MCF 10A (cell line): Measurements from ENCODE around the gene MFSD2A. TPM values are rescaled to one million over a fixed set of nuclear protein-coding genes. Genes with fewer than 3 reads are reported as not detected.

ENCODE experiments used
- BruUV-seq: library from RNA; stranded (reverse); fragments of 400-500 nt; replicated peaks from 2 replicates; lab custom pipeline; 2021; lab: Mats Ljungman, UMichigan
- CTCF ChIA-PET: fragments of 300-600 bp; sonication (Branson Sonifier 250); formaldehyde crosslinking; extraction: SDS; loops from one replicate; lab custom pipeline; 2021; ENCODE audit warnings: antibody characterized with exemption, inconsistent platforms; lab: Yijun Ruan, JAX
- POLR2A ChIA-PET: fragments of 300-600, 350-650 bp; sonication (Branson Sonifier 250); formaldehyde crosslinking; extraction: SDS; loops from one replicate; lab custom pipeline; 2020; ENCODE audit warnings: antibody characterized with exemption, inconsistent platforms; lab: Yijun Ruan, JAX
- DNase-seq: peaks from one replicate; pipeline ENCODE4 v3.0.0-alpha.2; 2018; ENCODE audit not compliant: unreplicated experiment
- H3K27ac Mint-ChIP-seq: one replicate; pipeline ENCODE4 v1.8.0; 2022; ENCODE audit warnings: mild to moderate bottlenecking, low read depth, mixed read lengths; ENCODE audit not compliant: unreplicated experiment
- H3K27me3 Mint-ChIP-seq: one replicate; pipeline ENCODE4 v1.8.0; 2022; ENCODE audit warnings: mixed read lengths; ENCODE audit not compliant: insufficient read depth, unreplicated experiment
- H3K36me3 Mint-ChIP-seq: one replicate; pipeline ENCODE4 v1.8.0; 2022; ENCODE audit warnings: mild to moderate bottlenecking, moderate library complexity, mixed read lengths; ENCODE audit not compliant: insufficient read depth, unreplicated experiment
- H3K4me1 Mint-ChIP-seq: one replicate; pipeline ENCODE4 v1.8.0; 2022; ENCODE audit warnings: mixed read lengths; ENCODE audit not compliant: insufficient read depth, unreplicated experiment
- H3K4me3 Mint-ChIP-seq: one replicate; pipeline ENCODE4 v1.8.0; 2022; ENCODE audit warnings: mild to moderate bottlenecking, moderate library complexity, mixed read lengths; ENCODE audit not compliant: unreplicated experiment
- H3K9me3 Mint-ChIP-seq: one replicate; pipeline ENCODE4 v1.8.0; 2022; ENCODE audit warnings: mixed read lengths; ENCODE audit not compliant: unreplicated experiment
- intact Hi-C: fragments of 100-400 bp; cut with micrococcal nuclease; formaldehyde crosslinking; loops from 2 replicates; pipeline ENCODE4 v1.14.1; 2022
- total RNA-seq: library from RNA; stranded (reverse); gene quantifications from 2 replicates; pipeline ENCODE4 v1.2.3, GENCODE V29; 2022
- TF ChIP-seq, protein P1 (sequence below): fragments of 200-600 bp; IDR thresholded peaks from one replicate; pipeline ENCODE4 v1.8.0; 2022; ENCODE audit warnings: antibody characterized with exemption, mild to moderate bottlenecking; ENCODE audit not compliant: unreplicated experiment

Gene MFSD2A
- total RNA-seq, 1 experiment from 2014 or later: 49.1 TPM

DNA sequence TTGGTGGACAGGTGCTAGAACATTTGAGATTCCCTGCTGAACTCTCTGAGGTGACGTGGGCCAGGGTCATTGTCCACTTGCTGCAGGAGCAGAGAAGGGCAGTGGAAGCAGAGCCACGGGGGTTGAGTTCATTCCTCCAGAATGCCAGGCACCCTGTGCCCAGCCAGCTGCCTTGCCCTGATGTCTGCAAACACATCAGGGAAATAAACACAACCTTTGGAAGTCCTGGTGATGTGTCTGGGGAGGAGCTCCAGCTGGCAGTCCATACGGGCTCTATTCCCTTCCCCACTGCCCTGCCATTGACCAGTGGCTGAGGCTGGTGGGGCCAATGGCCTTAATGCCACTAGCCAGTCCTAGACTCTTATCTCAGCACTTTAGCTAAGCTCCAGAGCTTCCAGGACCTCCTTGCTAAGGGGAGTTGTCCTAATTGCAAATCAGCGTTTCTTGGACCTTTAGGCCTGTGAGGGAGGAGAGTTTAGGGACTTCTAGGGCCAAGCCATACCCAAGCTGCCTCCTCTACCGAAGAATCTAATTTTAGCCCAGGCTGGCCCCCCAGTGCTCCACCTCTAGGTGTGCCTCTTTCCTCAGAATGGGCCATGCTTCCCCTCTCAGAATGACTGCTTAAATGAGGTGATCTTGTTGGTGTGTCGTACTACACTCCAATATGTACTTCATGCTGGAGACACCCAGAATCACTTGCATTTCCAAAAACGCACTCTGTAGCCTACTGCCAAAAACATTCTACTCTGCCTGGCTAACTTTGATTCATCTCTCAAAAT is 25.9 kb upstream of the MFSD2A start:
- no peak for DNase-seq
- ChIA-PET POLR2A (interaction anchor here (0.8 to 5.0 kb wide), 3 partner anchors 14 to 42 kb away, joined by 4 to 52 read pairs (median 5); partner anchors contain the start of gene MFSD2A), CTCF (interaction anchor here (0.6 to 5.9 kb wide), 5 partner anchors 9 to 103 kb away, joined by 3 to 55 read pairs (median 9); no protein-coding TSS in a partner anchor)
- Mint-ChIP-seq H3K9me3 (no peaks in the 10 kb centered on the region), H3K27ac (no peak overlapping the region), H3K36me3 (no peaks in the 10 kb centered on the region), H3K27me3 (no peaks in the 10 kb centered on the region), H3K4me1 (peaks cover 55% of the 10 kb centered on the region), H3K4me3 (no peak overlapping the region)
- TF ChIP-seq, protein P1, sequence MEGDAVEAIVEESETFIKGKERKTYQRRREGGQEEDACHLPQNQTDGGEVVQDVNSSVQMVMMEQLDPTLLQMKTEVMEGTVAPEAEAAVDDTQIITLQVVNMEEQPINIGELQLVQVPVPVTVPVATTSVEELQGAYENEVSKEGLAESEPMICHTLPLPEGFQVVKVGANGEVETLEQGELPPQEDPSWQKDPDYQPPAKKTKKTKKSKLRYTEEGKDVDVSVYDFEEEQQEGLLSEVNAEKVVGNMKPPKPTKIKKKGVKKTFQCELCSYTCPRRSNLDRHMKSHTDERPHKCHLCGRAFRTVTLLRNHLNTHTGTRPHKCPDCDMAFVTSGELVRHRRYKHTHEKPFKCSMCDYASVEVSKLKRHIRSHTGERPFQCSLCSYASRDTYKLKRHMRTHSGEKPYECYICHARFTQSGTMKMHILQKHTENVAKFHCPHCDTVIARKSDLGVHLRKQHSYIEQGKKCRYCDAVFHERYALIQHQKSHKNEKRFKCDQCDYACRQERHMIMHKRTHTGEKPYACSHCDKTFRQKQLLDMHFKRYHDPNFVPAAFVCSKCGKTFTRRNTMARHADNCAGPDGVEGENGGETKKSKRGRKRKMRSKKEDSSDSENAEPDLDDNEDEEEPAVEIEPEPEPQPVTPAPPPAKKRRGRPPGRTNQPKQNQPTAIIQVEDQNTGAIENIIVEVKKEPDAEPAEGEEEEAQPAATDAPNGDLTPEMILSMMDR: no peak
- intact Hi-C loops: no loop called here
- BruUV-seq: no TSS peak

- Mint-ChIP-seq H3K27ac (peak overlapping the region; percentile 71), H3K4me1 (peaks cover 32% of the 10 kb centered on the region), H3K27me3 (no peaks in the 10 kb centered on the region), H3K36me3 (no peaks in the 10 kb centered on the region), H3K9me3 (no peaks in the 10 kb centered on the region), H3K4me3 (peak overlapping the region; percentile 15)
- DNase-seq: peak; percentile 100
- intact Hi-C loops: loop anchor here (1.0 kb wide), 1 partner anchor 21 kb away; the partner anchor contains the start of gene MFSD2A
- TF ChIP-seq, protein P1: no peak
- POLR2A ChIA-PET: interaction anchor here (0.5 to 7.7 kb wide), 22 partner anchors 9 to 1926 kb away, joined by 3 to 139 read pairs (median 4); partner anchors contain the start of genes CAP1 and MFSD2A
- CTCF ChIA-PET: interaction anchor here (0.8 to 5.3 kb wide), 8 partner anchors 9 to 98 kb away, joined by 3 to 52 read pairs (median 6); no protein-coding TSS in a partner anchor
- no TSS peak for BruUV-seq
Measured at GRCh38 chr1:39933956-39934941, 20.7 kb upstream of the MFSD2A start.

DNA sequence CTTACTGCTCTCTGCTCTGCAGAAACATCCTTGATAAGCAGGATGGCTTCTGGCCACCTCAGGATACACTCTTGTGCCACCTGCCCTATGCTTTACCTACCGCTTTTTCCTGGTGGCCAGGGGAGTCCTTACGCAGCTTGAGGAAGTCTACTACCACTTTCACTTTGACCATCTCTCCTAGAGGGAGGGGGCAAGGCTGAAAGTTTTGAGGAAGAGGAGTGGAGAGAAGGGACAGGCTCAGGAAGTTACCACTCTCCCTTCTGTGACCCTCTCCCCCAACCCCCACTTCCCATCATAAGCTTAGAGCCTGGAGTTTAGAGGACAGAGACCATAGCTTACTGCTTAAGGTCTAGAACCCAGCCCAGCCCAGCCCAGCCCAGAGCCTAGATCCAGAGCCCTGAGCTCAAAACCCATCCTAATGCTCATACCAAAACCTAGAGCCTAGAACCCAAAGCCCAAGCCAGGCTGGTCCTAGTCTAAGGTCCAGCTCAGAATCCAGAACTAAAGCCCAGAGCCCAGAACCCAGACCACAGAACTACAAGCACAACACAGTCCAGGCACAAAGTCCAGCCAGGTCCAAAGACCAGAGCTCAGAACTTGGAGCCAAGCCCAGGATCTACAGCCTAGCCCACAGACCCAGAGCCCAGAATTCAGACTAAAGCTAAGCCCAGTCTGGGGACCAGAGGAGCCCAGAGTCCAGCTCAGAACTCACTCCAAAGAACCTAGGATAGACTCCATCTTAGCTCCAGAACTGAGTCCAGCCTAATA is 18.0 kb upstream of the MFSD2A start:
- POLR2A ChIA-PET: interaction anchor here (0.9 to 7.7 kb wide), 2 partner anchors 14 to 21 kb away, joined by 4 to 139 read pairs; partner anchors contain the start of gene MFSD2A
- TF ChIP-seq, protein P1: no peak
- Mint-ChIP-seq H3K9me3 (no peaks in the 10 kb centered on the region), H3K36me3 (no peaks in the 10 kb centered on the region), H3K27ac (peak overlapping the region; percentile 12), H3K27me3 (no peaks in the 10 kb centered on the region), H3K4me3 (no peak overlapping the region), H3K4me1 (peaks cover 22% of the 10 kb centered on the region)
- CTCF ChIA-PET: interaction anchor here (0.5 to 2.2 kb wide), 3 partner anchors 11 to 19 kb away, joined by 3 to 16 read pairs (median 3); no protein-coding TSS in a partner anchor
- no peak for DNase-seq
- intact Hi-C loops: no loop called here
- BruUV-seq: no TSS peak
